ENCODE results near the gene GHR.

GHR gene

GRCh38 chr5:42599106-42599505, 175.9 kb downstream of the GHR start:
- no peak overlapping the region for H3K4me3 ChIP-seq (ENCODE audit: low read depth, low read length)
- DNase-seq (ENCODE audit: low read depth), result no peak
- no peak for TF ChIP-seq CTCF (IDR thresholded peaks at IDR 0.05; ENCODE audit: low read depth, low read length, missing control alignments)

- no peak for DNase-seq (ENCODE audit: low read depth)
- no peak for TF ChIP-seq CTCF (IDR thresholded peaks at IDR 0.05; ENCODE audit: low read depth, low read length, missing control alignments)
- no peak overlapping the region for H3K4me3 ChIP-seq (ENCODE audit: low read depth, low read length)
Measured at GRCh38 chr5:42600441-42600840, 177.2 kb downstream of the GHR start.

GRCh38 chr5:42604171-42604711, 181.0 kb downstream of the GHR start:
- DNase-seq (ENCODE audit: low read depth), result no peak
- TF ChIP-seq CTCF (IDR thresholded peaks at IDR 0.05; ENCODE audit: low read depth, low read length, missing control alignments), result no peak

GRCh38 chr5:42605490-42605889, 182.3 kb downstream of the GHR start:
- no peak for DNase-seq (ENCODE audit: low read depth)
- H3K4me3 ChIP-seq (ENCODE audit: low read depth, low read length), result no peak overlapping the region
- no peak for TF ChIP-seq CTCF (IDR thresholded peaks at IDR 0.05; ENCODE audit: low read depth, low read length, missing control alignments)

More at GRCh38 chr5:42604171-42604711, 181.0 kb downstream of the GHR start:
- H3K4me3 ChIP-seq (ENCODE audit: low read depth, low read length), result no peak overlapping the region

- DNase-seq (ENCODE audit: low read depth), result no peak
- TF ChIP-seq CTCF (IDR thresholded peaks at IDR 0.05; ENCODE audit: low read depth, low read length, missing control alignments), result no peak
- H3K4me3 ChIP-seq (ENCODE audit: low read depth, low read length), result no peak overlapping the region
Measured at GRCh38 chr5:42606464-42606869, 183.2 kb downstream of the GHR start.

- H3K4me3 ChIP-seq (ENCODE audit: low read depth, low read length), result no peak overlapping the region
- no peak for TF ChIP-seq CTCF (IDR thresholded peaks at IDR 0.05; ENCODE audit: low read depth, low read length, missing control alignments)
- no peak for DNase-seq (ENCODE audit: low read depth)
Measured at GRCh38 chr5:42611437-42611836, 188.2 kb downstream of the GHR start.

- no peak for TF ChIP-seq CTCF (IDR thresholded peaks at IDR 0.05; ENCODE audit: low read depth, low read length, missing control alignments)
- no peak for DNase-seq (ENCODE audit: low read depth)
- H3K4me3 ChIP-seq (ENCODE audit: low read depth, low read length), result no peak overlapping the region
Measured at GRCh38 chr5:42612750-42613366, 189.6 kb downstream of the GHR start.
